ENCODE data around the gene EMC7. TPM values are rescaled to one million over a fixed set of nuclear protein-coding genes. Genes with fewer than 3 reads are reported as not detected.
A peak's percentile ranks its signal among the peaks of the same experiment; 100 is the strongest.

EMC7 gene
- total RNA-seq, 1 experiment from 2014 or later, result 55.6 TPM

DNA sequence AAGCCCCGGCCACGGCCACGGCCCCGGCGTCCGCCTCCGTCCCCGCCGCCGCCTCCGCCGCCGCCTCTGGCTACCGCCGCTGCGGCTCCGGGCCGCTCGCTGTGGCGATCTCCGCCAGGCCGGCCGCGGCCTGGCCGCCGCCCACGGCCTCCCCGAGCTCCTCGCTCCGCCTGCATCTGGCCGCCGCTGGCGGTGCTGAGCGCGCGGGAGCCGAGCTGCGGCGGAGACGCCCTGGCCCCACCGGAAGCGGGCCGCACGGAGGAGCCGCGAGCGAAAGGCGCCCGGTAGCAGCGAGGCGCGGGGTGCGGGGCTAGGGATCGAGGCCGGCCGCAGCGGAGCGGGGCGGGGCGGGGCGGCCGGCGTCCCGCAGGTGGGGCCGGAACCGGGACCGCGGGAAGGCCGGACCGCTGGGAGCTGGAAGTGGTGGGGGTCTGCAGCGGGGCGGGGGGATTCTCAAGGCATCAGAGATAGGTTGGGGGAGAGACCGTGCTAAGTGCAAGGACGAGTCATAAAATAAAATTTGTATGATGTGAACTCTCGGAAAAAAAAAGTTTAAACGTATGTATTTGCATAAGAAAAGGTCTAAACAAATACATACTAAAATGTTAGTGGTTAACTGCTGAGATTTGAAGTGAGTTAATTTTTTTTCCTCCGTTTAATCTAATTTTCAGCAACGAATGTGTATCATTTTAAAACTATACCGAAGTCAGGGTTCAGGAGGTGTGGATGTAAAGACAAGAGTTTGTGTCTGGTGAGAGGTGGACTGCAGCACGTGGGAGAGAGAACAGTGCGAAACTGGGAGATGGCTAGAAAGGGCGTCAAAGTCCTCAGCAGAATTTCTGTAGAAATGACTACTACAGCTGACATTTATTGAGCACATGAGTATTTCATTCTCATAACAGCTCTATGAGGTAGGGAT, 62.5 kb downstream of the EMC7 start, which contains the start of gene AVEN:
Gene AVEN, minus strand, starts transcription at position 334 of the 919 bp plus-strand sequence. Its CDS starts 158 bp downstream, at position 176.
- Histone ChIP-seq H3K4me2 (ENCODE audit: insufficient read depth, insufficient read length, low read length) (peak within 1 kb of the TSS; percentile 46), H2BK15ac (ENCODE audit: low read depth, low read length) (no peak within 1 kb of the TSS; the same call in 1 of the 2 replicates), H3K4me1 (ENCODE audit: insufficient read depth, low read length) (no peaks in the 10 kb centered on the region; the same call in 1 of the 2 replicates), H3K79me2 (ENCODE audit: insufficient read depth, low read length) (no peaks in the 10 kb centered on the region), H3K23me2 (ENCODE audit: insufficient read length, low read depth, low read length, poor library complexity, severe bottlenecking) (no peaks in the 10 kb centered on the region), H2BK20ac (ENCODE audit: low read depth, low read length, poor library complexity, severe bottlenecking) (no peak within 1 kb of the TSS), H3K27ac (ENCODE audit: insufficient read length, low read depth, low read length) (no peak within 1 kb of the TSS), H3K9ac (ENCODE audit: extremely low read depth, insufficient read length, low read length) (peak within 1 kb of the TSS; percentile 54), H3K27me3 (ENCODE audit: insufficient read depth, low read length) (peaks cover 18% of the 10 kb centered on the region; the same call in 1 of the 2 replicates), H3K14ac (ENCODE audit: insufficient read depth, low read length) (peak within 1 kb of the TSS; percentile 95), H4K8ac (replicated peaks; ENCODE audit: insufficient read length, low read depth, low read length) (no peak within 1 kb of the TSS), H3T11ph (ENCODE audit: low read length) (no peak within 1 kb of the TSS), H2BK5ac (ENCODE audit: insufficient read length, low read length) (no peak within 1 kb of the TSS), H2BK120ac (ENCODE audit: low read depth, low read length, poor library complexity, severe bottlenecking) (no peak within 1 kb of the TSS), H2BK12ac (ENCODE audit: insufficient read length, low read depth, low read length) (no peak within 1 kb of the TSS), H4K20me1 (ENCODE audit: control insufficient read depth, insufficient read depth, insufficient read length) (no peaks in the 10 kb centered on the region), H4K5ac (ENCODE audit: insufficient read length, low read depth, low read length) (no peak within 1 kb of the TSS), H3K9me3 (ENCODE audit: control insufficient read depth, low read depth, low read length) (no peaks in the 10 kb centered on the region), H3K4ac (ENCODE audit: low read depth, low read length) (no peak within 1 kb of the TSS), H4K91ac (ENCODE audit: insufficient read length, low read depth, low read length) (no peak within 1 kb of the TSS), H3K56ac (ENCODE audit: insufficient read length, low read depth, low read length) (no peak within 1 kb of the TSS), H3K79me1 (ENCODE audit: insufficient read depth, low read depth, low read length, poor library complexity, severe bottlenecking) (no peaks in the 10 kb centered on the region), H2AK5ac (ENCODE audit: insufficient read length, low read length) (no peak within 1 kb of the TSS), H2AFZ (ENCODE audit: low read length) (no peak within 1 kb of the TSS), H3K18ac (ENCODE audit: insufficient read length, low read depth, low read length) (peak within 1 kb of the TSS; percentile 28), H3K23ac (ENCODE audit: insufficient read length, low read depth, low read length) (no peak within 1 kb of the TSS)
- Mint-ChIP-seq H3K9me3 (no peaks in the 10 kb centered on the region), H3K4me1 (peaks cover 8 to 10% of the 10 kb centered on the region in 2 experiments), H3K27me3 (ENCODE audit: low read depth) (peaks cover 28% of the 10 kb centered on the region), H3K27ac (peak within 1 kb of the TSS; percentile 11 to 92 (median 89); a peak in 6 of 7 replicates), H3K36me3 (ENCODE audit: insufficient read depth in 1 of 3, low read depth in 3 of 3) (no peaks in the 10 kb centered on the region), H3K4me3 (peak within 1 kb of the TSS; percentile 87 to 91)
- TF ChIP-seq CTCF (conservative IDR thresholded peaks at IDR 0.05), result no peak
- peak; percentile 48 for DNase-seq
- WGBS (ENCODE audit: extremely low coverage, insufficient read length, low lambda C conversion rate), result no CpG with 5 or more reads among the region's 82 CpGs

Data from H9 (cell line).